ENCODE measurements around the gene TBC1D22B.

- TF ChIP-seq POLR2A (IDR thresholded peaks at IDR 0.05; ENCODE audit: low read depth, low read length) (no peak), POLR2AphosphoS5 (IDR thresholded peaks at IDR 0.05; ENCODE audit: low read depth, low read length) (no peak), TAF1 (IDR thresholded peaks at IDR 0.05; ENCODE audit: low read depth, low read length) (no peak)
Measured at GRCh38 chr6:37282371-37282770, 24.8 kb downstream of the TBC1D22B start.

Measured in GM12891 (cell line).